Stomach (tissue), 9 donors: ENCODE measurements around the gene ZSWIM3. TPM values are rescaled to one million over a fixed set of nuclear protein-coding genes. Genes with fewer than 3 reads are reported as not detected.

Experiments
- DNase-seq, 2 donors: peaks; one replicate each; pipeline versions ENCODE4 v3.0.0 to v3.0.0-alpha.2; 2013 to 2019
- H3K27ac ChIP-seq, 5 donors: fragments of 200-600 bp in 4 of 5; sonication (generic) in 4 of 5; one replicate each; pipeline ENCODE4 v1.5.1; 2013 to 2019; ENCODE audit warnings: mild to moderate bottlenecking in 1 of 5, moderate library complexity in 1 of 5
- H3K27me3 ChIP-seq, 3 donors: fragments of 200-600 bp; sonication (generic); one replicate each; pipeline ENCODE4 v1.5.1; 2017 to 2019; ENCODE audit warnings: mixed run types in 1 of 3
- H3K36me3 ChIP-seq, 4 donors: fragments of 200-600 bp; sonication (generic); 1 replicate in 3 of 4; 2 replicates in 1 of 4; pipeline ENCODE4 v1.5.1; 2016 to 2019
- H3K4me1 ChIP-seq, 4 donors: fragments of 200-600 bp; sonication (generic); one replicate each; pipeline ENCODE4 v1.5.1; 2016 to 2019
- H3K4me3 ChIP-seq, 4 donors: fragments of 200-600 bp; sonication (generic) in 3 of 4; one replicate each; pipeline ENCODE4 v1.5.1; 2016 to 2019; ENCODE audit warnings: mild to moderate bottlenecking in 1 of 4
- H3K9me3 ChIP-seq, 4 donors: fragments of 200-600 bp; sonication (generic); one replicate each; pipeline ENCODE4 v1.5.1; 2016 to 2019
- EP300 ChIP-seq: sonication (generic); formaldehyde crosslinking; IDR thresholded peaks from one replicate; pipeline ENCODE4 v1.6.1; 2017; ENCODE audit warnings: antibody characterized with exemption
- POLR2A ChIP-seq, 4 donors: fragments of 450-650 bp; IDR thresholded peaks; one replicate each; pipeline ENCODE4 v1.6.1; 2016; ENCODE audit warnings: antibody characterized with exemption in 4 of 4, control low read depth in 2 of 4, mild to moderate bottlenecking in 1 of 4, moderate library complexity in 1 of 4
- POLR2AphosphoS5 ChIP-seq, 3 donors: sonication (generic); formaldehyde crosslinking; IDR thresholded peaks; one replicate each; pipeline ENCODE4 v1.6.1; 2016; ENCODE audit warnings: antibody characterized with exemption in 3 of 3
- WGBS, 5 donors: extraction: QIAGEN DNeasy Blood & Tissue Kit in 3 of 5; methylation state at CpG; one replicate each; pipeline versions ENCODE4 v1.1.5 to v1.1.7; 2013 to 2018; 5-methylcytosine and 5-hydroxymethylcytosine counted together
- intact Hi-C: fragments of 100-400 bp; cut with DNase I; formaldehyde crosslinking; loops from one replicate; pipeline ENCODE4 v1.15.1; 2023; ENCODE audit warnings: low total_unique reads
- polyA plus RNA-seq, 3 donors: library from polyadenylated mRNA; stranded (reverse); fragments of 200-250 nt; gene quantifications; one replicate each; pipeline ENCODE4 v1.2.3, GENCODE V29; 2013
- total RNA-seq, 5 donors: library from RNA; depleted of rRNA; stranded (reverse); fragments of >200 nt; gene quantifications; one replicate each; pipeline versions ENCODE4 v1.1.0 to v1.2.3, GENCODE V29; 2014 to 2016
- TF ChIP-seq, protein P1 (sequence below), 7 experiments: fragments of 450-650 bp in 4 of 7; fragments of 200-600 bp in 3 of 7; sonication (generic) in 3 of 7; IDR thresholded peaks; one replicate each; pipeline ENCODE4 v1.5.1; 2016 to 2019; ENCODE audit warnings: antibody characterized with exemption in 7 of 7, control low read depth in 2 of 7, mild to moderate bottlenecking in 1 of 7
- donor health status: healthy with polysubstance abuse.
- donor health status: Bipolar disorder and iron deficiency.
- donor health status: healthy.

Gene ZSWIM3
- total and polyA plus RNA-seq, 8 donors: 0.87 to 2.3 (median 1.8) TPM; not detected in 1

DNA sequence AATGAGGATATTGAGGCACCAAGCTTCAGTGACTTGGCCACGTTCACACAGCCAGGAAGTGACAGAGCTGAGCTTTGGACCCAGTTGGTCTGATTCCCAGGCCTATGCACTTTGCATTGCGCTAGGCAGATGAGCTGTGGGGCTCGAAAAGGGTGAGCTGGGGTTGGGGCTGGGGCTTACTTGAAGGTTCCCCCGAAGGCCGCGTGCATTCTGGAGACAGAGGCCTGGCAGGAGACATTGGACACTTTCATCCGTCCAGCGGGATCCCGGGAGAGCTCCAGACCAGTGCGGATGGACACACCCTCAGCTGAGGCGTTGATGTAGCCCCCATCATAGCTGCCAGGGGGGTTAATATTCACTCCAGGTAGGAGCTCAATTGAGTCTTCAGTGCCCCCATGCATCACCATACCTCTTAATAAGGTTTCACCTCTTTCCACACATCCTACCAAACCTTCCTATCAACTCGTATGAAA is 52.0 kb downstream of the ZSWIM3 start:
- Histone ChIP-seq H3K36me3 (peaks cover 0 to 39% (median 26%) of the 10 kb centered on the region in 4 donors), H3K4me1 (peaks cover 13 to 43% (median 24%) of the 10 kb centered on the region in 4 donors), H3K27ac (peak overlapping the region in 2 of 5 donors; percentile 63 to 85), H3K4me3 (peak overlapping the region in 2 of 4 donors; percentile 56 to 61), H3K9me3 (no peaks in the 10 kb centered on the region), H3K27me3 (peaks cover 0 to 11% (median 0%) of the 10 kb centered on the region in 3 donors)
- TF ChIP-seq POLR2A (IDR thresholded peaks at IDR 0.05) (no peak), EP300 (no peak), POLR2AphosphoS5 (IDR thresholded peaks at IDR 0.05) (no peak)
- TF ChIP-seq, protein P1, sequence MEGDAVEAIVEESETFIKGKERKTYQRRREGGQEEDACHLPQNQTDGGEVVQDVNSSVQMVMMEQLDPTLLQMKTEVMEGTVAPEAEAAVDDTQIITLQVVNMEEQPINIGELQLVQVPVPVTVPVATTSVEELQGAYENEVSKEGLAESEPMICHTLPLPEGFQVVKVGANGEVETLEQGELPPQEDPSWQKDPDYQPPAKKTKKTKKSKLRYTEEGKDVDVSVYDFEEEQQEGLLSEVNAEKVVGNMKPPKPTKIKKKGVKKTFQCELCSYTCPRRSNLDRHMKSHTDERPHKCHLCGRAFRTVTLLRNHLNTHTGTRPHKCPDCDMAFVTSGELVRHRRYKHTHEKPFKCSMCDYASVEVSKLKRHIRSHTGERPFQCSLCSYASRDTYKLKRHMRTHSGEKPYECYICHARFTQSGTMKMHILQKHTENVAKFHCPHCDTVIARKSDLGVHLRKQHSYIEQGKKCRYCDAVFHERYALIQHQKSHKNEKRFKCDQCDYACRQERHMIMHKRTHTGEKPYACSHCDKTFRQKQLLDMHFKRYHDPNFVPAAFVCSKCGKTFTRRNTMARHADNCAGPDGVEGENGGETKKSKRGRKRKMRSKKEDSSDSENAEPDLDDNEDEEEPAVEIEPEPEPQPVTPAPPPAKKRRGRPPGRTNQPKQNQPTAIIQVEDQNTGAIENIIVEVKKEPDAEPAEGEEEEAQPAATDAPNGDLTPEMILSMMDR (IDR thresholded peaks at IDR 0.05): no peak
- intact Hi-C loops: no loop called here
- 88 to 93% (median 89%) methylated on average over 12 of the region's 12 CpGs for WGBS, 5 donors
- DNase-seq: no peak

DNA sequence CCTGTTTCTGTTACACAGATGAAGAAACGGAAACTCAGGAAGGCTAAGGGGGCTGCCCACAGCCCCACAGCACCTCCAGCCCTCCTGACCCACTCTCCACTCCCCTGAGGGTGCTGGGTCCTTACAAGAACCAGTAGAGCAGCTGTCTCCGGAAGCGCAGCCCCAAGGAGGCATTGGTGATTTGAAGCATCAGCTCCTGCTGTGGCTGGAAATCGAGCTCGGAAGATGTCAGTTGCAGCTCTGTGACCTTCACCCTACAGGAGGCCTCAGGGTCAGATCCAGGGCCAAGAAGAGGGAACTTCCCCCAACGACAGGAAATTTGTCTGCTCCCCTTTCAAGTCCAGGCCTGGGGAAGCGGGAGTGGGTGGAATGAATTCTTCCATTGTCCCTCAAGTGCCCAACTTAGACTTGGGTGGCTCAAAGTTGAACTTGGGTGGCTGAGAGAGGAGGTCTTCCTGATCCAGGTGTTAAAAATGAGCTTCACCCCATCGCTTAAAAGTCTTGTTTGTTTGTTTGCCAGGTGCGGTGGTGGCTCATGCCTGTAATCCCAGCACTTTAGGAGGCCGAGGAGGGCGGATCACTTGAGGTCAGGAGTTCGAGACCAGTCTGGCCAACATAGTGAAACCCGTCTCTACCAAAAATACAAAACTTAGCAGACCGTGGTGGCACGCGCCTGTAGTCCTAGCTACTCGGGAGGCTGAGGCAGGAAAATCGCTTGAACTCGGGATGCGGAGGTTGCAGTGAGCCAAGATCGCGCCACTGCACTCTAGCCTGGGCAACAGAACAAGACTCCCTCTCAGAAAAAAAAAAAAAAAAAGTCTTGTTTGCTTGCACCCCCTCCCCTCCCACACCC is 52.6 kb downstream of the ZSWIM3 start:
- Histone ChIP-seq H3K27me3 (peaks cover 0 to 11% (median 0%) of the 10 kb centered on the region in 3 donors), H3K27ac (peak overlapping the region in 4 of 5 donors; percentile 63 to 88 (median 86)), H3K36me3 (peaks cover 0 to 32% (median 20%) of the 10 kb centered on the region in 4 donors), H3K4me3 (peak overlapping the region in 3 of 4 donors; percentile 56 to 61 (median 60)), H3K9me3 (no peaks in the 10 kb centered on the region), H3K4me1 (peaks cover 13 to 49% (median 25%) of the 10 kb centered on the region in 4 donors)
- no peak for DNase-seq
- 77 to 80% (median 79%) methylated on average over 19 to 22 of the region's 22 CpGs for WGBS, 5 donors
- intact Hi-C loops: no loop called here
- TF ChIP-seq, protein P1 (IDR thresholded peaks at IDR 0.05): no peak
- TF ChIP-seq POLR2A (IDR thresholded peaks at IDR 0.05) (no peak), EP300 (no peak), POLR2AphosphoS5 (IDR thresholded peaks at IDR 0.05) (no peak)

- peak overlapping the region; percentile 54 to 61 (median 58) for H3K4me3 ChIP-seq
- peak; percentile 98 to 99 for DNase-seq
- WGBS, 5 donors: 1 to 3% (median 2%) methylated on average over 26 to 43 of the region's 43 CpGs
- H3K27me3 ChIP-seq: peaks cover 0 to 11% (median 0%) of the 10 kb centered on the region in 3 donors
- H3K36me3 ChIP-seq: peaks cover 0 to 25% (median 12%) of the 10 kb centered on the region in 4 donors
- intact Hi-C loops: no loop called here
- H3K4me1 ChIP-seq: peaks cover 13 to 54% (median 25%) of the 10 kb centered on the region in 4 donors
- peak overlapping the region; percentile 84 to 88 (median 85) for H3K27ac ChIP-seq
- peak in 2 of 3 donors; percentile 70 to 87 for TF ChIP-seq POLR2AphosphoS5 (IDR thresholded peaks at IDR 0.05)
- TF ChIP-seq, protein P1 (IDR thresholded peaks at IDR 0.05): no peak
- no peaks in the 10 kb centered on the region for H3K9me3 ChIP-seq
Observed at GRCh38 chr20:45910670-45911485, 53.5 kb downstream of the ZSWIM3 start.
